Omental fat pad (tissue), 4 donors: ENCODE measurements around the gene SESTD1. TPM values are rescaled to one million over a fixed set of nuclear protein-coding genes. Genes with fewer than 3 reads are reported as not detected.
"Not testable (repeated sequence)": the region's sequence is repeated elsewhere in the genome, so short reads cannot be mapped to it uniquely, and the experiment has no call there.

ENCODE experiments used
- ATAC-seq: fragments of 150-250 bp; one replicate; pipeline ENCODE4 v1.9.1; 2016; ENCODE audit warnings: mild to moderate bottlenecking, moderate library complexity; ENCODE audit not compliant: low FRiP score
- DNase-seq: peaks from one replicate; pipeline ENCODE4 v3.0.0-alpha.2; 2019; ENCODE audit warnings: low spot score
- CTCF ChIP-seq, 3 donors: fragments of 450-650 bp; IDR thresholded peaks; one replicate each; pipeline ENCODE4 v1.5.1; 2016 to 2017; ENCODE audit warnings: antibody characterized with exemption in 3 of 3, mild to moderate bottlenecking in 3 of 3, moderate library complexity in 2 of 3
- total RNA-seq, 4 donors: library from RNA; depleted of rRNA; stranded (reverse); fragments of >200 nt; gene quantifications; one replicate each; pipeline ENCODE4 v1.1.0, GENCODE V29; 2016

Gene SESTD1
- total RNA-seq, 4 donors from 2014 or later: 47.0 to 80.9 (median 56.8) TPM

GRCh38 chr2:179233083-179233490, 31.5 kb downstream of the SESTD1 start:
- ATAC-seq (no peak), DNase-seq (no peak)
- TF ChIP-seq CTCF (IDR thresholded peaks at IDR 0.05): no peak

DNA sequence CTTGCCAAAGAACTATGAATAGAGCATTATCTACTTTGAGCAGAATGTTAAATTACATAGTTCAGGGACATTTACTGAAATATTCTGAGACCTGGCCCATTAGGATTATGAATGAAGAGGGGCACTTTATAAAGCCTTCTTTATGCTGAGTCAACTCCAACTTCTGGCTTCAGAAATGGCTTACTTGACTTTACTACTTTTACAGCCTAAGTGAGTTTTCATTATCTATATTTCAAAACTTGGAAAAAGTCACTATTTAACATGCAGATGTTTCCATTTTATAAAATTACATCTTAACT, 37.7 kb downstream of the SESTD1 start:
- TF ChIP-seq CTCF (IDR thresholded peaks at IDR 0.05): no peak
- ATAC-seq: no peak
- no peak for DNase-seq

DNA sequence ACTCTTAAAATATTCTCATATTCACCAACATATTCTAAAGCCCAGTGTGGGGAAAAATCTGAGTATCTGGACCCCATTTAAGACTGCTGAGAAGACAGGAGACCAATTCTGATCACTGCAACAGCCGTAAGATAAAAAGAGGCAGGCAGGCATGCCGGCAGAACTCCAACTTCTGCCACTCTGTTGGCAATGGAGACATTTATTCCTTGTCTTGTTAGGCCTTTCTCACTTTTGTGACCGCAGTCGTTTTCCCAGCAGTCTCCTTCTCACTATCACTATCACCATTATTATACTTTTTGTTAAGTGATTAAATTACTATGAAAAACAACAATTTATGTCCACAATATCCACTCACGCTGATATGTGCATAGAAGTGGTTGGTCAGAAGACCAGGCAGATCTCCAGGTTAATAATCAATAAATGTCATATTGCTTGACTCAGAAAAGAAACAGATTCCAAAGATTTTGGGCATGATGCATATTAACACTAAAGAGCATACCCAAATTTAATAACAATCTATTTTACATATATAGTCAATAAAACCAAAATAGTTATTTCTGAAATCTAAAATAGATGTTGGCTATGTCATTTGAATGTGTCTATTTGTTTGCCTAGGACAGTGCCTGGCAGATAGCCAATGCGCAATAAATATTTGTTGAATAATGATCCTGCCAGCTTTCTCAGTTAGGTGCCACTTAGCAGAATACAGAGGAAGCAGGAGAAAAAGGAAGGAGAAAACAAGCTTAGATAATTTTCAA, 38.2 kb downstream of the SESTD1 start:
- DNase-seq (no peak), ATAC-seq (no peak)
- no peak for TF ChIP-seq CTCF (IDR thresholded peaks at IDR 0.05)

- no peak for TF ChIP-seq CTCF (IDR thresholded peaks at IDR 0.05)
- ATAC-seq (no peak), DNase-seq (no peak)
Measured at GRCh38 chr2:179224361-179224760, 40.3 kb downstream of the SESTD1 start.

DNA sequence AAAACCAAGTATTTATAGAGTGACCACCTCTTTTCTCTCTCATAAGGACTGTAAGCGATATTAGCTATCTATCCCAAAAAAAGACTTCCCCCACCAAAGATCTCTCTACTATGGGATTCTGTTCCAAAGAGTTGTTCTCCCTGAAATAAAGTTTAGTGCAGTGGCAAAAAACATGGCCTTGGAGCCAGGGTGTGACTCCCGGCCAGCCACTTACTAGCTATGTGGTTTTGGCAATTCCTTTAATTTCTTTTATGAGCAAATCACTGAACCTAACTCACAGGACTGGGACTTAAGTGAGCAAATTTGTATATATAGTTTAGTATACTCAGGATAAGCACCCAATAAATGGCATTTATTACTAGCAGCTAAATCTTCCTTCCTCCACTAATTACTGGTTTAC, 42.6 kb downstream of the SESTD1 start:
- no peak for TF ChIP-seq CTCF (IDR thresholded peaks at IDR 0.05)
- ATAC-seq: no peak
- no peak for DNase-seq

- peak in 1 of 3 donors; percentile 9 for TF ChIP-seq CTCF (IDR thresholded peaks at IDR 0.05)
- ATAC-seq (peak; percentile 66), DNase-seq (peak; percentile 47)
Measured at GRCh38 chr2:179218848-179219594, 45.6 kb downstream of the SESTD1 start.

- not testable (repeated sequence) for DNase-seq, ATAC-seq
Measured at GRCh38 chr2:179214671-179215070, 50.0 kb downstream of the SESTD1 start.
